ENCODE results near the gene RPAP3.

Gene RPAP3

GRCh38 chr12:47753021-47754001, 47.5 kb upstream of the RPAP3 start:
- peak overlapping the region; percentile 48 to 65 for H3K18ac ChIP-seq (ENCODE audit: low read depth in 1 of 2, low read length in 2 of 2)
- H4K8ac ChIP-seq (ENCODE audit: low read length): peak overlapping the region; percentile 89
- no peak overlapping the region for H3K4me2 ChIP-seq (ENCODE audit: low read length, poor library complexity, severe bottlenecking)
- H3K23ac ChIP-seq (ENCODE audit: low read length in 2 of 2): no peak overlapping the region
- H3K79me1 ChIP-seq (replicated peaks; ENCODE audit: low read length, poor library complexity, severe bottlenecking): peaks cover 21% of the 10 kb centered on the region
- no peak overlapping the region for H2BK5ac ChIP-seq (ENCODE audit: low read depth, low read length, poor library complexity, severe bottlenecking)
- H3K9ac ChIP-seq (ENCODE audit: low read length): no peak overlapping the region
- H3K14ac ChIP-seq (ENCODE audit: low read length in 2 of 2): no peak overlapping the region
- 43% methylated on average over 9 of the region's 11 CpGs for WGBS
- peaks cover 0 to 60% of the 10 kb centered on the region in 2 experiments for H3K36me3 ChIP-seq (ENCODE audit: control insufficient read depth in 1 of 2, insufficient read depth in 2 of 2, low read depth in 1 of 2, low read length in 2 of 2)
- peak overlapping the region; percentile 83 for H4K91ac ChIP-seq (ENCODE audit: low read length)
- peak overlapping the region in 1 of 2 experiments; percentile 42 for H3K4ac ChIP-seq (ENCODE audit: low read depth in 1 of 2, low read length in 2 of 2)
- H2AFZ ChIP-seq (ENCODE audit: low read depth, low read length): peak overlapping the region; percentile 15
- no peak overlapping the region for H3K4me3 ChIP-seq (ENCODE audit: insufficient read depth in 1 of 2, low read depth in 1 of 2, low read length in 2 of 2)
- peak overlapping the region; percentile 59 for H2BK120ac ChIP-seq (ENCODE audit: low read depth, low read length)
- H2BK12ac ChIP-seq (ENCODE audit: low read length in 2 of 2): peak overlapping the region; percentile 48 to 57
- H3K27ac ChIP-seq (ENCODE audit: low read length, poor library complexity, severe bottlenecking): no peak overlapping the region
- peak overlapping the region; percentile 82 for H2BK15ac ChIP-seq (ENCODE audit: low read depth, poor library complexity, severe bottlenecking)
- peak overlapping the region; percentile 3 for H2AK5ac ChIP-seq (ENCODE audit: low read length, severe bottlenecking)
- H3K27me3 ChIP-seq (ENCODE audit: control insufficient read depth in 1 of 2, insufficient read depth in 1 of 2, low read length in 2 of 2): no peaks in the 10 kb centered on the region
- no peaks in the 10 kb centered on the region for H3K9me3 ChIP-seq (ENCODE audit: control insufficient read depth, low read length)
- H3K4me1 ChIP-seq (ENCODE audit: control insufficient read depth, insufficient read depth, low read depth, low read length): peaks cover 51% of the 10 kb centered on the region
- no peak for DNase-seq

GRCh38 chr12:47752552-47752951, 46.7 kb upstream of the RPAP3 start:
- Histone ChIP-seq H3K23ac (ENCODE audit: low read length in 2 of 2) (no peak overlapping the region), H3K14ac (ENCODE audit: low read length in 2 of 2) (no peak overlapping the region), H3K36me3 (ENCODE audit: control insufficient read depth in 1 of 2, insufficient read depth in 2 of 2, low read depth in 1 of 2, low read length in 2 of 2) (peaks cover 4 to 67% of the 10 kb centered on the region in 2 experiments), H2BK12ac (ENCODE audit: low read length in 2 of 2) (peak overlapping the region in 1 of 2 experiments; percentile 19), H2BK15ac (ENCODE audit: low read depth, poor library complexity, severe bottlenecking) (no peak overlapping the region), H3K27ac (ENCODE audit: low read length, poor library complexity, severe bottlenecking) (no peak overlapping the region), H3K27me3 (ENCODE audit: control insufficient read depth in 1 of 2, insufficient read depth in 1 of 2, low read length in 2 of 2) (no peaks in the 10 kb centered on the region), H2AK5ac (ENCODE audit: low read length, severe bottlenecking) (no peak overlapping the region), H4K91ac (ENCODE audit: low read length) (no peak overlapping the region), H2AFZ (ENCODE audit: low read depth, low read length) (no peak overlapping the region), H3K9me3 (ENCODE audit: control insufficient read depth, low read length) (no peaks in the 10 kb centered on the region), H2BK120ac (ENCODE audit: low read depth, low read length) (no peak overlapping the region), H3K4ac (ENCODE audit: low read depth in 1 of 2, low read length in 2 of 2) (no peak overlapping the region), H3K18ac (ENCODE audit: low read depth in 1 of 2, low read length in 2 of 2) (no peak overlapping the region), H3K4me3 (ENCODE audit: insufficient read depth in 1 of 2, low read depth in 1 of 2, low read length in 2 of 2) (no peak overlapping the region), H3K4me1 (ENCODE audit: control insufficient read depth, insufficient read depth, low read depth, low read length) (peaks cover 45% of the 10 kb centered on the region), H3K4me2 (ENCODE audit: low read length, poor library complexity, severe bottlenecking) (no peak overlapping the region), H3K79me1 (replicated peaks; ENCODE audit: low read length, poor library complexity, severe bottlenecking) (peaks cover 21% of the 10 kb centered on the region), H2BK5ac (ENCODE audit: low read depth, low read length, poor library complexity, severe bottlenecking) (no peak overlapping the region), H4K8ac (ENCODE audit: low read length) (no peak overlapping the region), H3K9ac (ENCODE audit: low read length) (peak overlapping the region; percentile 30)
- DNase-seq: no peak
- WGBS: 90% methylated on average over 7 of the region's 7 CpGs

- Histone ChIP-seq H3K4me3 (ENCODE audit: insufficient read depth in 1 of 2, low read depth in 1 of 2, low read length in 2 of 2) (no peak overlapping the region), H3K36me3 (ENCODE audit: control insufficient read depth in 1 of 2, insufficient read depth in 2 of 2, low read depth in 1 of 2, low read length in 2 of 2) (peaks cover 4 to 72% of the 10 kb centered on the region in 2 experiments), H2BK15ac (ENCODE audit: low read depth, poor library complexity, severe bottlenecking) (no peak overlapping the region), H2BK120ac (ENCODE audit: low read depth, low read length) (no peak overlapping the region), H3K4ac (ENCODE audit: low read depth in 1 of 2, low read length in 2 of 2) (no peak overlapping the region), H4K8ac (ENCODE audit: low read length) (no peak overlapping the region), H3K79me1 (replicated peaks; ENCODE audit: low read length, poor library complexity, severe bottlenecking) (peaks cover 21% of the 10 kb centered on the region), H3K27me3 (ENCODE audit: control insufficient read depth in 1 of 2, insufficient read depth in 1 of 2, low read length in 2 of 2) (no peaks in the 10 kb centered on the region), H4K91ac (ENCODE audit: low read length) (no peak overlapping the region), H3K27ac (ENCODE audit: low read length, poor library complexity, severe bottlenecking) (no peak overlapping the region), H2BK5ac (ENCODE audit: low read depth, low read length, poor library complexity, severe bottlenecking) (no peak overlapping the region), H3K23ac (ENCODE audit: low read length in 2 of 2) (no peak overlapping the region), H3K14ac (ENCODE audit: low read length in 2 of 2) (no peak overlapping the region), H3K9ac (ENCODE audit: low read length) (peak overlapping the region; percentile 30), H3K9me3 (ENCODE audit: control insufficient read depth, low read length) (no peaks in the 10 kb centered on the region), H3K4me2 (ENCODE audit: low read length, poor library complexity, severe bottlenecking) (no peak overlapping the region), H2AK5ac (ENCODE audit: low read length, severe bottlenecking) (no peak overlapping the region), H2AFZ (ENCODE audit: low read depth, low read length) (no peak overlapping the region), H3K4me1 (ENCODE audit: control insufficient read depth, insufficient read depth, low read depth, low read length) (peaks cover 41% of the 10 kb centered on the region), H2BK12ac (ENCODE audit: low read length in 2 of 2) (no peak overlapping the region), H3K18ac (ENCODE audit: low read depth in 1 of 2, low read length in 2 of 2) (no peak overlapping the region)
- 81% methylated on average over 4 of the region's 4 CpGs for WGBS
- no peak for DNase-seq
Observed at GRCh38 chr12:47752121-47752520, 46.3 kb upstream of the RPAP3 start.

- Histone ChIP-seq H4K91ac (ENCODE audit: low read length) (no peak overlapping the region), H3K27me3 (ENCODE audit: control insufficient read depth in 1 of 2, insufficient read depth in 1 of 2, low read length in 2 of 2) (no peaks in the 10 kb centered on the region), H3K4me3 (ENCODE audit: insufficient read depth in 1 of 2, low read depth in 1 of 2, low read length in 2 of 2) (no peak overlapping the region), H3K4me1 (ENCODE audit: control insufficient read depth, insufficient read depth, low read depth, low read length) (peaks cover 40% of the 10 kb centered on the region), H3K18ac (ENCODE audit: low read depth in 1 of 2, low read length in 2 of 2) (no peak overlapping the region), H2BK120ac (ENCODE audit: low read depth, low read length) (no peak overlapping the region), H3K4ac (ENCODE audit: low read depth in 1 of 2, low read length in 2 of 2) (no peak overlapping the region), H4K8ac (ENCODE audit: low read length) (no peak overlapping the region), H3K9me3 (ENCODE audit: control insufficient read depth, low read length) (no peaks in the 10 kb centered on the region), H2AK5ac (ENCODE audit: low read length, severe bottlenecking) (no peak overlapping the region), H3K79me1 (replicated peaks; ENCODE audit: low read length, poor library complexity, severe bottlenecking) (peaks cover 21% of the 10 kb centered on the region), H3K14ac (ENCODE audit: low read length in 2 of 2) (no peak overlapping the region), H2BK15ac (ENCODE audit: low read depth, poor library complexity, severe bottlenecking) (no peak overlapping the region), H3K23ac (ENCODE audit: low read length in 2 of 2) (no peak overlapping the region), H2BK5ac (ENCODE audit: low read depth, low read length, poor library complexity, severe bottlenecking) (no peak overlapping the region), H3K27ac (ENCODE audit: low read length, poor library complexity, severe bottlenecking) (no peak overlapping the region), H3K4me2 (ENCODE audit: low read length, poor library complexity, severe bottlenecking) (no peak overlapping the region), H2AFZ (ENCODE audit: low read depth, low read length) (no peak overlapping the region), H3K9ac (ENCODE audit: low read length) (no peak overlapping the region), H3K36me3 (ENCODE audit: control insufficient read depth in 1 of 2, insufficient read depth in 2 of 2, low read depth in 1 of 2, low read length in 2 of 2) (peaks cover 4 to 77% of the 10 kb centered on the region in 2 experiments), H2BK12ac (ENCODE audit: low read length in 2 of 2) (no peak overlapping the region)
- WGBS: 97% methylated on average over 9 of the region's 9 CpGs
- no peak for DNase-seq
Observed at GRCh38 chr12:47751561-47751960, 45.7 kb upstream of the RPAP3 start.
